NCI-H446 treated with DMSO at 0.1 percent for 48 hours (cell line): Measurements from ENCODE around the gene SOCS1.

Source experiments
- DNase-seq: peaks from one replicate; lab custom pipeline; 2025; lab: John Stamatoyannopoulos, UW

Gene SOCS1

DNA sequence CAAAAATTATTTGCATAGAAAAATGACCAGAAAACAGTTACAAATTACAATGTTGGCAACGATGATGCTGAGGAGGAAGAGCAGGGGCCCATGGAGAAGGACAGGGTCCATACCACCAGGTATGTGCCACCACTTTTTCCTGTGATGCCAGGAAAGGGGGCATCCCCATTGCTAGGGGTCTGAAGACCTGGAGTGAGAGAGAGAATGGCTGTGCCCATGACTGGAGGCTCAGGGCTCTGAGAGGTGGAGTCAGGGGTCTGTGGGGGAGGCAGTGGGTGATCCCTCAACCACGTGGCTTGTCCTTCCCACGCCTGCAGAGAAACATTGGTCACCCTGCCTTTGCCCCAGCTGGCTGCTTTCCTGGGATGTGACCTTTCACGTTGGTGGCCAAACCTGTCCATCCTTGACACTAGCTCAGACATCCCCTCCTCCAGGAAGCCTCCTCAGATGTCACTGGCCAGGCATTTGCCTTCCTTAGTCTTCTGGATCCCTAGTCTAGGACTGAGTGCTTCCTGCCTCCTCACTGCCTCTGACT, 51.4 kb downstream of the SOCS1 start:
- no peak for DNase-seq
